GM12878 (cell line): ENCODE results near the gene LHFPL5. TPM values are rescaled to one million over a fixed set of nuclear protein-coding genes. Genes with fewer than 3 reads are reported as not detected.

Experiments used
- ATAC-seq: fragments of 200-7000 bp; cut with Tn5 transposase; 3 replicates; pipeline ENCODE4 v1.9.1; 2020; ENCODE audit warnings: mild to moderate bottlenecking, moderate library complexity
- BruUV-seq: library from RNA; stranded (reverse); fragments of 400-500 nt; replicated peaks from 2 replicates; lab custom pipeline; 2021; lab: Mats Ljungman, UMichigan
- CTCF ChIA-PET: fragments of 300-600 bp; sonication (Branson Sonifier 250); formaldehyde crosslinking; extraction: SDS; loops from one replicate; lab custom pipeline; 2021; ENCODE audit warnings: inconsistent platforms; lab: Yijun Ruan, JAX
- POLR2A ChIA-PET: fragments of 350-600 bp; formaldehyde crosslinking; extraction: SDS; loops from one replicate; lab custom pipeline; 2021; ENCODE audit warnings: inconsistent platforms; lab: Charles Lee
- RAD21 ChIA-PET: fragments of 300-600 bp; sonication (Branson Sonifier 250); formaldehyde crosslinking; loops from one replicate; lab custom pipeline; 2023; ENCODE audit warnings: antibody characterized with exemption; ENCODE audit not compliant: unreplicated experiment; lab: Charles Lee
- SMC1A ChIA-PET: fragments of 300-600 bp; sonication (Branson Sonifier 250); formaldehyde crosslinking; loops from one replicate; lab custom pipeline; 2023; ENCODE audit not compliant: unreplicated experiment, uncharacterized antibody; lab: Charles Lee
- DNase-seq: peaks from one replicate; pipeline ENCODE4 v3.0.0-alpha.2; 2011; ENCODE audit warnings: low read depth, low spot score
- FAIRE-seq: peaks from 3 replicates; lab custom pipeline; 2011; peaks lifted over from hg19 to GRCh38; lab: Jason Lieb, UNC
- H2AFZ ChIP-seq: 2 replicates; pipeline ENCODE4 v1.6.0; 2011; ENCODE audit warnings: low read depth, low read length, control low read depth; ENCODE audit not compliant: control insufficient read depth
- H3K27ac ChIP-seq: 2 replicates; pipeline ENCODE4 v1.5.1; 2011; ENCODE audit warnings: control low read depth; ENCODE audit not compliant: control insufficient read depth, insufficient read depth
- H3K27me3 ChIP-seq, 2 experiments: replicated peaks in 1 of 2; 2 replicates each; pipeline versions ENCODE4 v1.6.0 to v1.6.1; 2011; ENCODE audit warnings: low read length in 1 of 2; ENCODE audit not compliant: control insufficient read depth in 2 of 2, insufficient read depth in 2 of 2
- H3K36me3 ChIP-seq, 2 experiments: 2 replicates each; pipeline ENCODE4 v1.5.1; 2011; ENCODE audit warnings: low read length in 1 of 2; ENCODE audit not compliant: control insufficient read depth in 2 of 2, insufficient read depth in 2 of 2
- H3K4me1 ChIP-seq: 2 replicates; pipeline ENCODE4 v1.6.1; 2011; ENCODE audit warnings: mild to moderate bottlenecking, low read length, moderate library complexity, mixed read lengths; ENCODE audit not compliant: control insufficient read depth, insufficient read depth
- H3K4me2 ChIP-seq: 2 replicates; pipeline ENCODE4 v1.6.0; 2011; ENCODE audit warnings: control low read depth; ENCODE audit not compliant: control insufficient read depth, insufficient read depth
- H3K4me3 ChIP-seq: fragments of 200-600 bp; sonication (generic); 2 replicates; pipeline ENCODE4 v1.5.1; 2016
- H3K79me2 ChIP-seq: 2 replicates; pipeline ENCODE4 v1.6.0; 2011; ENCODE audit warnings: low read length; ENCODE audit not compliant: control insufficient read depth, insufficient read depth
- H3K9ac ChIP-seq: 2 replicates; pipeline ENCODE4 v1.8.0; 2011; ENCODE audit warnings: low read length, control low read depth, mixed read lengths; ENCODE audit not compliant: control insufficient read depth, insufficient read depth
- H3K9me3 ChIP-seq: replicated peaks from 3 replicates; pipeline ENCODE4 v1.5.1; 2011; ENCODE audit warnings: mild to moderate bottlenecking, low read length; ENCODE audit not compliant: control insufficient read depth, insufficient read depth
- H4K20me1 ChIP-seq: 2 replicates; pipeline ENCODE4 v1.6.0; 2011; ENCODE audit not compliant: control insufficient read depth, insufficient read depth
- ATF2 ChIP-seq: IDR thresholded peaks from 2 replicates; pipeline ENCODE4 v1.6.1; 2012; ENCODE audit warnings: low read length, inconsistent platforms
- CBX5 ChIP-seq: sonication (generic); IDR thresholded peaks from 2 replicates; pipeline ENCODE4 v1.6.1; 2016; ENCODE audit warnings: low read depth, moderate library complexity, mild to moderate bottlenecking, inconsistent platforms
- E2F4 ChIP-seq: IDR thresholded peaks from 2 replicates; pipeline ENCODE4 v1.6.1; 2012; ENCODE audit warnings: low read depth, low read length, improper control_type of control experiment
- EP300 ChIP-seq, 2 experiments: fragments of 150-350 bp in 1 of 2; IDR thresholded peaks; 2 replicates each; pipeline ENCODE4 v1.6.1; 2011 to 2012; ENCODE audit warnings: low read depth in 2 of 2, low read length in 2 of 2, borderline replicate concordance in 1 of 2, improper control_type of control experiment in 1 of 2, inconsistent platforms in 1 of 2; ENCODE audit not compliant: control insufficient read depth in 1 of 2
- GABPA ChIP-seq: IDR thresholded peaks from 2 replicates; pipeline ENCODE4 v1.6.1; 2014; ENCODE audit warnings: antibody characterized with exemption, low read depth, mild to moderate bottlenecking, inconsistent platforms
- IRF4 ChIP-seq: IDR thresholded peaks from 2 replicates; pipeline ENCODE4 v1.6.1; 2011; ENCODE audit warnings: low read depth, low read length
- KAT2A ChIP-seq: conservative IDR thresholded peaks from 2 replicates; pipeline ENCODE4 v1.6.1; 2011; ENCODE audit warnings: low read depth, low read length; ENCODE audit not compliant: control insufficient read depth
- KLF5 ChIP-seq: fragments of 450-650 bp; IDR thresholded peaks from 2 replicates; pipeline ENCODE4 v1.6.1; 2014; ENCODE audit warnings: mild to moderate bottlenecking; ENCODE audit not compliant: partially characterized antibody
- POLR2AphosphoS2 ChIP-seq: IDR thresholded peaks from 2 replicates; pipeline ENCODE4 v1.6.1; 2011; ENCODE audit warnings: low read depth, mild to moderate bottlenecking, low read length, improper control_type of control experiment, moderate library complexity
- TCF12 ChIP-seq: IDR thresholded peaks from 2 replicates; pipeline ENCODE4 v1.6.1; 2011; ENCODE audit warnings: low read depth, mild to moderate bottlenecking, low read length
- YBX1 ChIP-seq: fragments of 450-650 bp; IDR thresholded peaks from 2 replicates; pipeline ENCODE4 v1.6.1; 2016; ENCODE audit warnings: antibody characterized with exemption
- ZBTB33 ChIP-seq: fragments of 450-650 bp; IDR thresholded peaks from 2 replicates; pipeline ENCODE4 v1.6.1; 2017; ENCODE audit warnings: mild to moderate bottlenecking
- ZNF274 ChIP-seq: IDR thresholded peaks from one replicate; pipeline ENCODE4 v1.8.0; 2011; ENCODE audit not compliant: insufficient read length, insufficient read depth
- ZNF384 ChIP-seq: IDR thresholded peaks from 2 replicates; pipeline ENCODE4 v1.6.1; 2012; ENCODE audit warnings: low read depth, mild to moderate bottlenecking, low read length, improper control_type of control experiment, borderline replicate concordance
- WGBS: methylation state at CpG from one replicate; pipeline ENCODE4 v1.1.6; 2016; ENCODE audit warnings: low lambda C conversion rate; ENCODE audit not compliant: insufficient replicate concordance, insufficient coverage; ENCODE audit errors: missing lambda C conversion rate; 5-methylcytosine and 5-hydroxymethylcytosine counted together
- in situ Hi-C: fragments of 300-500 bp; cut with MboI; formaldehyde crosslinking; loops from 9 replicates; pipeline ENCODE4 v1.14.3; 2018; ENCODE audit warnings: mixed read lengths
- intact Hi-C: fragments of 100-400 bp; cut with micrococcal nuclease; formaldehyde crosslinking; loops from one replicate; pipeline ENCODE4 v1.14.2; 2022; ENCODE audit not compliant: unreplicated experiment
- polyA plus RNA-seq, 11 experiments: library from polyadenylated mRNA; depleted of rRNA in 4 of 11; unstranded in 6 of 11; stranded (reverse) in 5 of 11; fragments of >200 nt; fragmentation: Nextera tagmentation in 4 of 11; fragmentation: Illumina TruSeq in 1 of 11; extraction: Ambion mirVana in 4 of 11; extraction: Trizol in 1 of 11; gene quantifications; 1 replicate in 1 of 11; 2 replicates in 10 of 11; pipeline versions ENCODE4 v1.2.1 to v1.2.3, GENCODE V29; 2011 to 2016; ENCODE audit warnings: inconsistent platforms in 2 of 11, missing spikeins in 2 of 11, low read depth in 1 of 11
- total RNA-seq, 4 experiments: library from RNA; depleted of rRNA in 3 of 4; stranded (reverse); fragments of >200 nt in 3 of 4; fragmentation: Illumina TruSeq in 1 of 4; extraction: Trizol in 1 of 4; gene quantifications; 2 replicates each; pipeline versions ENCODE4 v1.2.1 to v1.2.3, GENCODE V29; 2013 to 2021
- TF ChIP-seq, protein P1 (sequence below): fragments of 450-650 bp; formaldehyde crosslinking; IDR thresholded peaks from 2 replicates; pipeline ENCODE4 v1.4.0; 2022; ENCODE audit warnings: mild to moderate bottlenecking, moderate library complexity

The LHFPL5 gene
- total and polyA plus RNA-seq, 10 of the 15 experiments (the other 5 are each of a cell fraction or from before 2014, with no cell fraction given) = 0.11 TPM; not detected in 9

- TF ChIP-seq, protein P1, sequence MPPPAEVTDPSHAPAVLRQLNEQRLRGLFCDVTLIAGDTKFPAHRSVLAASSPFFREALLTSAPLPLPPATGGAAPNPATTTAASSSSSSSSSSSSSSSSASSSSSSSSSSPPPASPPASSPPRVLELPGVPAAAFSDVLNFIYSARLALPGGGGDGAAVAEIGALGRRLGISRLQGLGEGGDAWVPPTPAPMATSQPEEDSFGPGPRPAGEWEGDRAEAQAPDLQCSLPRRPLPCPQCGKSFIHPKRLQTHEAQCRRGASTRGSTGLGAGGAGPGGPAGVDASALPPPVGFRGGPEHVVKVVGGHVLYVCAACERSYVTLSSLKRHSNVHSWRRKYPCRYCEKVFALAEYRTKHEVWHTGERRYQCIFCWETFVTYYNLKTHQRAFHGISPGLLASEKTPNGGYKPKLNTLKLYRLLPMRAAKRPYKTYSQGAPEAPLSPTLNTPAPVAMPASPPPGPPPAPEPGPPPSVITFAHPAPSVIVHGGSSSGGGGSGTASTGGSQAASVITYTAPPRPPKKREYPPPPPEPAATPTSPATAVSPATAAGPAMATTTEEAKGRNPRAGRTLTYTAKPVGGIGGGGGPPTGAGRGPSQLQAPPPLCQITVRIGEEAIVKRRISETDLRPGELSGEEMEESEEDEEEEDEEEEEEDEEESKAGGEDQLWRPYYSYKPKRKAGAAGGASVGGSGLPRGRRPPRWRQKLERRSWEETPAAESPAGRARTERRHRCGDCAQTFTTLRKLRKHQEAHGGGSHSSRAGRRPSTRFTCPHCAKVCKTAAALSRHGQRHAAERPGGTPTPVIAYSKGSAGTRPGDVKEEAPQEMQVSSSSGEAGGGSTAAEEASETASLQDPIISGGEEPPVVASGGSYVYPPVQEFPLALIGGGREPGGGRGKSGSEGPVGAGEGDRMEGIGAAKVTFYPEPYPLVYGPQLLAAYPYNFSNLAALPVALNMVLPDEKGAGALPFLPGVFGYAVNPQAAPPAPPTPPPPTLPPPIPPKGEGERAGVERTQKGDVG = no peak
- TF ChIP-seq IRF4 = no peak
Observed at GRCh38 chr6:35857853-35858252, 52.7 kb downstream of the LHFPL5 start (continued).

DNA sequence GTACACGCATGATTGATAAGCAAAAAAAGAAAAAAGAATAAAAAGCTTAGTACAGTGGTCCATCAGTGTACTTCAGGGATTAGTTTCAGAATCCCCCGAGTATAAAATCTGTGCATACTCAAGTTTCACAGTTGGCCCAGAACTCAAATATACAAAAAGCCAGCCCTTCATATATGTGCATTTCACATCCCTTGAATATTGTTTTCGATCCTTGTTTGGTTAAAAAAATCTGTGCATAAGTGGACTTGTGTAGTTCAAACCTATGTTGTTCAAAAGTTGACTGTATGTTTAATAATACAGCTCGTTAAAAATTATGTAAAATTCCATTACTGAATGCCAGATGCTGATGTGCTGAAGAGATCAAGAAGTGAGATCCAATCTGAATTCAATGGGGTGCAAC, 54.2 kb downstream of the LHFPL5 start:
- BruUV-seq = no TSS peak
- CTCF ChIA-PET = no interaction called here
- TF ChIP-seq KLF5 = no peak
- no peak for TF ChIP-seq KAT2A
- TF ChIP-seq EP300 (IDR thresholded peaks at IDR 0.05; ENCODE audit: borderline replicate concordance in 1 of 2, control insufficient read depth in 1 of 2, low read depth in 2 of 2, low read length in 2 of 2) = no peak
- TF ChIP-seq YBX1 = no peak
- no peak for TF ChIP-seq TCF12
- no peak for TF ChIP-seq ZNF384
- TF ChIP-seq GABPA = no peak
- TF ChIP-seq ZBTB33 = no peak
- TF ChIP-seq CBX5 = no peak
- no peak for TF ChIP-seq ZNF274
- no peak for TF ChIP-seq E2F4
- TF ChIP-seq POLR2AphosphoS2 = no peak
- no peak for TF ChIP-seq ATF2

More for the DNA sequence above, 54.2 kb downstream of the LHFPL5 start:
- Histone ChIP-seq H3K4me3 (no peak overlapping the region), H3K79me2 (no peaks in the 10 kb centered on the region), H3K9me3 (no peaks in the 10 kb centered on the region), H3K4me2 (no peak overlapping the region), H2AFZ (no peak overlapping the region), H3K4me1 (no peaks in the 10 kb centered on the region), H3K27ac (no peak overlapping the region), H4K20me1 (no peaks in the 10 kb centered on the region), H3K36me3 (peaks cover 11 to 15% of the 10 kb centered on the region in 2 experiments; a peak in 3 of 4 replicates), H3K27me3 (no peaks in the 10 kb centered on the region), H3K9ac (no peak overlapping the region)
- FAIRE-seq (no peak), ATAC-seq (no peak), DNase-seq (no peak)
- intact Hi-C loops = no loop called here
- WGBS = 95% methylated on average over 4 of the region's 4 CpGs
- in situ Hi-C loops = no loop called here
- ChIA-PET SMC1A (no interaction called here), POLR2A (no interaction called here), RAD21 (no interaction called here)
